ENCODE data around the gene OLIG2.

Gene OLIG2

DNA sequence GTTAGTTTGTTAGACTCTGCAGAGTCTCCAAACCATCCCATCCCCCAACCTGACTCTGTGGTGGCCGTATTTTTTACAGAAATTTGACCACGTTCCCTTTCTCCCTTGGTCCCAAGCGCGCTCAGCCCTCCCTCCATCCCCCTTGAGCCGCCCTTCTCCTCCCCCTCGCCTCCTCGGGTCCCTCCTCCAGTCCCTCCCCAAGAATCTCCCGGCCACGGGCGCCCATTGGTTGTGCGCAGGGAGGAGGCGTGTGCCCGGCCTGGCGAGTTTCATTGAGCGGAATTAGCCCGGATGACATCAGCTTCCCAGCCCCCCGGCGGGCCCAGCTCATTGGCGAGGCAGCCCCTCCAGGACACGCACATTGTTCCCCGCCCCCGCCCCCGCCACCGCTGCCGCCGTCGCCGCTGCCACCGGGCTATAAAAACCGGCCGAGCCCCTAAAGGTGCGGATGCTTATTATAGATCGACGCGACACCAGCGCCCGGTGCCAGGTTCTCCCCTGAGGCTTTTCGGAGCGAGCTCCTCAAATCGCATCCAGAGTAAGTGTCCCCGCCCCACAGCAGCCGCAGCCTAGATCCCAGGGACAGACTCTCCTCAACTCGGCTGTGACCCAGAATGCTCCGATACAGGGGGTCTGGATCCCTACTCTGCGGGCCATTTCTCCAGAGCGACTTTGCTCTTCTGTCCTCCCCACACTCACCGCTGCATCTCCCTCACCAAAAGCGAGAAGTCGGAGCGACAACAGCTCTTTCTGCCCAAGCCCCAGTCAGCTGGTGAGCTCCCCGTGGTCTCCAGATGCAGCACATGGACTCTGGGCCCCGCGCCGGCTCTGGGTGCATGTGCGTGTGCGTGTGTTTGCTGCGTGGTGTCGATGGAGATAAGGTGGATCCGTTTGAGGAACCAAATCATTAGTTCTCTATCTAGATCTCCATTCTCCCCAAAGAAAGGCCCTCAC is at the start of gene OLIG2:
Gene OLIG2, plus strand, starts transcription at position 447 of the 954 bp plus-strand sequence. CDS start 928 bp downstream, outside the sequence.
- DNase-seq: no peak

DNA sequence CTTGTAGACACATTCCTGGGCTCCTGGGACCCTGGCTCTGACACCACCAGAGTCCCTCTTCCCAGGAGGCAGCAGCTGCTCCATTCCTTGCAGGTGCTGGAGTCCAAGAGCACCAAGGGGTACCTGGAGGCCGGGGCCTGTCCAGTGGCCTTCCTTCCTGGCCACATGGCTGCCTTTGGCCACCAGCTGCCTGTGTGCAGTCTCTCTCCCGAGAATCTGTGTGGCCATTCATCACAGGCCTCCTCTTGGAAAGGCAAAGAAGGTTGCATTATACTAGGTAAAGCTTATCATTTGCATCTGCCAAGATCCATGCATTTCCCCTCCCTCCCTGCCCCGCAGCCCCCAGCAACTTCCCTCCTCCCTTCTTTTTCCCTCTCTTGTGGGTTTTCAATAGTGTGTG is 48.9 kb upstream of the OLIG2 start:
- no peak for DNase-seq

DNA sequence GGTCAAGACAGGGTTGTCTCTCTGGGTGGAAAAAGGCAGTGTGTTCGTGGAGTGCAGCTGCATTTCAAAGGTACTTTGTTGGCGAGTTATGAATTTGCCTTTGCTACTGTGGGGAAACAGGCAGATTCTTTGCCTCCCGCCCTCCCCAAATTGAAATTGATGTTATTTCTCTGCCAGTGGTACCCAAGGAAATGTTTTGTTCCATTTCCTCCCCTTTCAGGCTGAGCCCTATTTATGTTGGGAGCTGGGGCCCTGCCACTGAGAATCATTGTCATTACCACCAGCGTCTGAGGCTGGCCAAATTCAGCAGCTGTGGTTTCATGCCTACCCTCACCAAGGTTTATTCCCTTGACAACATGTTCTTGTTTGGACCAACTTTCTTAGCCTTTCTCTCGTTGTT is 48.5 kb upstream of the OLIG2 start:
- no peak for DNase-seq

DNA sequence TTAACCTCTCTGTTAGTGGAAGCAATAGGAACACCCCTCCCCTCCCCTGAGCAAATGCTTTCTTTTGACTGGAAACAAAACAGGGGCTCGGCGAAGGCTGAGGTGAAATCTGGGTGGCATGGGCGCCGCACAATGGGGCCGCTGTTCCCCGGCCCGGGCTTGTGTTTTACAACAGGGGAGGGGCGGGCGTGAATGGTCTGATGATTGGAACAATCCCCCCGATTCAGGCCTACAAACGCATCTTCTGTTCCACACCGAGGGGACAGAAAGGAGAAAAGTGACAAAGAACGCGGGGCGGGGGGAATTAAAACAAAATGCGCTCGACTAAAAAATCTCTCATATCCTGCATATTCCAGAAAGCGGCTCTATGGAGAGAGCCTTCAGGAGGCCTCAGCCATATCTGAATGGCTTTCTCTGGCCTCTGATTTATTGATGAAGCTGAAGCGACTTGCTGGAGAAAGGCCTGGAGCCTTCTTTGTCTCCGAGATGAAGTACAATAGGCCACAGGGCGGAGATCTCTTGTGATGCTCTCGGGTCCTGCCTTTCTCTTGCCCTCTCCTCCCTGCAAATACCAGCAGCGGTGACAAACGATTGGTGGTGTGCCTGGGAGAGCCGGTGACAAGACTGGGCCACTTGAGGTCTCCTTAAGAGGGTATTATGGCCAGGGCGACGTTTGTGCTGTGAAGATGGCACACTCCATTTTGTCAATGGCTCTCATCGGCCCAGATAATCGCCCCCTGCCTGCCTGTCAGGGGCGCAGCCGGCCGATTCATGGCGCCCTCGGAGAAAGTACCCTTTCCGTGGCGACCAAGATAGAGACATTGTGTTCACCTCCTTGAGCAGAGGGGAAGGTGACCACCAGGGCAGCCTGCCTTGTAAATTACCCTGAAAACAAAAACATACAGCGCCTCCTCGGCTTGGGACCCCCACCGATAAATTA is 47.1 kb upstream of the OLIG2 start:
- DNase-seq: no peak

DNA sequence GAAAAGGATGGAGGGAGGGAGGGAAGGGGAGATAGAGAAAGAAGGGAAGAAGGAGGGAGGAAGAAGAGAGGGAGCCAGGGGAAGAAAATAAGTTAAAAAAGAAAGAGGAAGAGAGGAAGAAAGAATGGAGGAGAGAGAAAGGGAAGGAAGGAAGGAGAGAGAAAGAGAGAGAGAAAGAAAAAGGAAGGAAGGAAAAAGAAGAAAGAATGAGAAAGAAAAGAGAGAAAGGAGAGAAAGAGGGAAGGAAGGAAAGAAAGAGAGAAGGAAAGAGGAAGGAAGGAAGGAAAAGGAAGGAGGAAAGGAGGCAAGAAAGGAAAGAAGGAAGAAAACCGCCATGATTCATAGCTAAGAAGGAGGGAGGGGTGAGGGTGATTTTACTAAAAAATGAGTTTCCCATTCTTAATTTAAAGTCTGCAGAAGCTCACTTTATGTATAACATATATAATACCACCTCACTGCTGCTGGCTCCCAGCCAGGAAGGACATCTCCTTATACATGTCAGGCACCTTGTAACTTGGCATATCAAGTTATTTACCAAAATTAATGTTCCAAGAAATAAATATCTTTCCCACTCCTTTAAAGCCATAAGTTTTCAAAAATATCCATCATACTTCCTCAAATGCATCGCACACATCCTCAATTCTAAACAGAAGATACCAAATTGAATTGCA is 46.0 kb upstream of the OLIG2 start:
- DNase-seq: no peak

DNA sequence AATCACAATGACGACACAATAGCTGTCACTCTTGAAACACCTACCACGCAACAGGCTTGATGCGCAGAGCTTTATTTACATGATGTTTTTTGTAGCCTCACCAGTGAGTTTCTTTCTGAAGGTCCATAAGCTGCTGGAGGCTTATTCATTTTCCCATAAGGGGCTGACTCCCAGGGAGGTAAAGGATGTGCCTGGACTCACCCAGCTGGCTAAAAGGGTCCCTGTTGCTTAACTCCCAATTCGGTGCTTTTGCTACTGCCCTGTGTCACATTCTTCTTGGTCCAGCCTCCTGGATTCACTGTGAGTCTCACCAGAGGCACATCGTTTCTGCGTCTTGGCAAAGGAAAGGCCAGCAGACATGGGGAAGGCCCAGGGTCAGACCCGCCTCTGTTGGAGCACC is 44.6 kb upstream of the OLIG2 start:
- DNase-seq: no peak

DNA sequence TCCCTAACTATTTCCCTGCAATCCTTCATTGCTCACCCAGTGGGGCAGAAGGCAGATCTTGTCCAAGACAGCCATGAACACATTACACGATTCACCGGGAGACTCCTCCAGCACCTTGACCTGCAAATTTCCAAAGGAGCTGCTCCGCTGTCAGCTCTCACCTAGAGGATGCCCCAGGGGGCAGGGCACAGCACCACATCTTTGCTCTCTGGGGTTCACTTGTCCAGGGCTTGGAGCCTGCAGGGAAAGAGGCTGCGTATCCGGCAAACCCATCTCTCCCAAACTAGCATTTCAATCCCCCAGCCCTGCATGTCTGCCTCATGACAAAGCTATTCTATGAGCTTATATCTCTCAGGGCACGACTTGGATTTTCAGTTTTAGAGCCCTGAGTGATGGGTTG is 35.1 kb upstream of the OLIG2 start:
- no peak for DNase-seq

DNA sequence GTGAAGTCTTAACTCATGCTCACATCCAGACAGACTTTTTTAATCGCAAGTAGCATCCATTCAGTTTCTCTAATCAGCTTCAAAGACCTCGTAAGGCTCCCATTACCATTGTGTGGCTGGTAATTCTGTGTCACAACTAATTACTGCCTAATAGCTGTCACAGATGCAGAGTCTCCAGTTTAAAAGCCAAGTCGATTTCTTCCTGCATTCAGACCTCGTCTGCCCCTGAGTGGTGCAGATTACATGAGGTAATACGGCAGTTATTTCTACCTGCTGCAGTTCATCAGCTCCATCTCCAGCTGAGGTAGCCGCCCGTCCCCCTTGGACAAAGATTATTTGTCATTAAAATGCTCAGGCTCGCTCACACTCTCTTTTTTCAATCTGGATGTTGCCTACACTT is 34.4 kb upstream of the OLIG2 start:
- DNase-seq: no peak

DNA sequence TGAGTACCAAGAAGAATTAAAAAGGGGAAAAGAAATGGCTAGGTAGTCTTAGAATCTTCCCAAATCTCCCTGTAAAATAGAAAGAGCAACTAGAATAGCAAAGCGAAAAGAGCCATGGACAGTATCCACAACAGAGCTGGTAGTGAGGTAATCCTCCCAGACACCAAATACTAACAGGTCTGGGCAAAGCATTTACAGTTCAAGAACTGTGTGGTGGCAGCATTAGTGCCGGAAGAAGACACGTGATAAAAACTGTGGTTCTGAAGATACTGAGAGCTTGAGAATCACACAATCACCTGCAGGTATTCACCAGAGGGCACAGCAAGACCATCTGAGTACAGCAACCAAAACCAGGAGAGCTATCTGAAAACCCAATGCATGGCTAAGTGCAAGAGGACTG is 31.8 kb upstream of the OLIG2 start:
- DNase-seq: no peak

DNA sequence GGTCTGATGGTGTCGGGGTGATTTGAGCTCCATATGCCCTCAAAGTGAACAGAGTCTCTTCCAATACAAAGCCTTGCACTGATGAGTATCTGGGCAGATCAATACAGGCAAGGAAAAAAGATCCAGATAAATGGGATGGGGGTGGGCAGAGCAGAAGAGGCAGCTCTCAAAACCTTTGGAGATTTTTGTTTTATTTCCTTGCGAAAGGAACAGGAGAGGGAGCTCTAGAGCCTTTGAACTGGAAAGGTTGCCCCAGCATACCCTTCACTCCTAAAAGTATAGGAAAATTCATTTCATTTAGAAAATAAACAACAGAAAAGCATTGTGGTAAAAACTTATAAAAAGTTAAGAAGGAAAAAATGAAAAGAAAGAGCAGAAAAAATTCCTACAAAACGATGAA is 31.4 kb upstream of the OLIG2 start:
- no peak for DNase-seq

DNA sequence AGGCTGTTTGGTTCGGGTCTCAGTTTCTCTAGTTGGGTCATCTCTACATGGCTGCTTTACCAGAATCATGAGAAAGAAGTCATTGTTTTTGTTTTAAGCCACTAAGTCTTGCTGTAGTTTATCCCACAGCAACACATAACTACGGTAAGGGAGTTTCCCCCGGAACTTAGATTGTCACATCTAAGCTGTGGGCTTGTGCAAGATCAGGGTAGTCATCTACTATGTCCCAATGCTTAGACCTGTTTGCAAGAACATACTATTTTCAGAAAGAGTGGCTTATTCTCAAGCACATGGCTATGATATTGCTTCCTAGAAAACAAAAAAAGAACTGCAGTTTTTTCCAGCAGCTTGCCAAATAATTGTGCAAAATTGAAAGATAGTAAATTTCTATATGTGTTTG is 18.0 kb upstream of the OLIG2 start:
- no peak for DNase-seq

DNA sequence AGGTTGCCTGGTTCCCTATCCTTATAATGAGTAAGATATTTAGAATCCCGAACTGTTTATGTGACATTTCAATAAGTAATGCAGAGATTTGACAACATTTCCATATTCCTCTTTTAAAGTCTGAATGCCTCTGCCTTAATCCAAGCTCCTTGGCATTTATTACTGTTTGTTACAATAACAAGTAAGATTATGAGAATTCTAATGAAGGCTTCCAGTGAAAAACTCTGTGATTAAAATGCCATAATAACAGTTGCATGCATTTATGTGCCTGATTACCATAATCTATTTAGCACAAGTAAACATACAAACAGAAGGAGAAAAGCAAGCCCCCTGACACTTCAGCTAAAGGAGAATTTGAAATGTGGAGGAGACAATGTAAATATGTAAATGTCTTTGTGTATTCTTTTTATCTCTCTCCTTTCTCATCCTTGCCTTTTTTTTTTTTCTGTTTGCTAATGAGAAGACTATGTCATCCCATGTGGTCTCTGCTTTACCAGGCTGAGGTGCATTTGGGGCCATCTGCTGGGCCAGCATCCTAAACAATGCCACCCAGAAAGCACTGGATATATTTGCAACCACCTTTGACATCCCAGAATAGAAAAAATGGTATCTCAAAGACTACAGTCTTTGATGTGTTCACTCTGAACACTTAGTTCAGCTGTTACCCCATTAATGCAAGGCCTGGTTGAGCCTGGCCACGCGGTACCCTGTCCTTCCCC is 17.2 kb upstream of the OLIG2 start:
- DNase-seq: no peak

DNA sequence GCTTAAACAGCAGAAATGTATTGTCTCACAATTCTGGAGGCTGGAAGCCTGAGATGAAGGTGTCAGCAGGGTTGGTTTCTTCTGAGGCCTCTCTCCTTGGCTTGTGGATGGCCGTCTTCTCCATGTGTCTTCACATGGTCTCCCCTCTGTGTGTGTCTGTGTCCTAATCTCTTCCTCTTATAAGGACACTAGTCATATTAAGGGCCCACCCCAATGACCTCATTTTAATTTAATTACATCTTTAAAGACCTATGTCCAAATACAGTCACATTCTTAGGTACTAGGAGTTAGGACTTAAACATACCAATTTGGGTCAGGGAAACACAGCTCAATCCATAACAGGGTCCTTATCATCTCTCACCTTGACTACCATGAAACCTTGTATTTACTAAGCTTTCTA is 14.8 kb upstream of the OLIG2 start:
- DNase-seq: no peak

DNA sequence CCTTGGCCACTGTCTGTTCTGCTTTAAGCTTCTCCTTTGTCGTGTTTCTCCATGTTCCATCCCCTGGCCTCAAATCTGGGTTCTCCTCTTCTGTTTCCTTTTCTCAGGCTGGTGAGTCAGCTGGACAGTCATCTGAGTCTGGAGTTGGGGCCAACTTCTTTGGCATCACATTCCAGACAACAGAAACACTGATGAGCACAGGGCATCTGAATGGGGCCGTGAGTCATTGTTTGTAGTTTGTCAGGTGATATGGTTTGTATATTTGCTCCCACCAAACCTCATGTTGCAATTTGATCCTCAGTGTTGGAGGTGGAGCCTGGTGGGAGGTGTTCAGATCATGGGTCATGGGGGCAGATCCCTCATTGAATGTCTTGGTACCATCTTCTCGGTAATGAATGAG is 14.3 kb upstream of the OLIG2 start:
- no peak for DNase-seq

DNA sequence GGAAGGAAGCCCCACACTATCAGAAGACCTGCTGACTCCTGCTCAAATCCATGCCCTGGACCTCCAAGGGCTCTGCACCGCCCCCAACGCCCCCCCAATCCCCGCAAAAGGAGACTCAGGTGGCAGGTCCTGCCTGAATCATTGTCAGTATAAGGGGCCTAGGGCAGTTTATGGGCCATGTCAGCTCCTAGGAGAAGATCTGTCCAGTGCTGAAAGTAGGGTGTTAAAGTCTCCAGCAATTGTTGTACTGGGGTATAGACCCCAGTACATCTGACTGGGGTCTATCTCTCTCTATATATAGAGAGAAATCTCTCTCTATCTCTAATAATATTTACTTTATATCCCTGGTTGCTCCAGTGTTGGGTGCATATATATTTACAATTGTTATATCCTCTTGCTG is 12.1 kb upstream of the OLIG2 start:
- DNase-seq: no peak

DNA sequence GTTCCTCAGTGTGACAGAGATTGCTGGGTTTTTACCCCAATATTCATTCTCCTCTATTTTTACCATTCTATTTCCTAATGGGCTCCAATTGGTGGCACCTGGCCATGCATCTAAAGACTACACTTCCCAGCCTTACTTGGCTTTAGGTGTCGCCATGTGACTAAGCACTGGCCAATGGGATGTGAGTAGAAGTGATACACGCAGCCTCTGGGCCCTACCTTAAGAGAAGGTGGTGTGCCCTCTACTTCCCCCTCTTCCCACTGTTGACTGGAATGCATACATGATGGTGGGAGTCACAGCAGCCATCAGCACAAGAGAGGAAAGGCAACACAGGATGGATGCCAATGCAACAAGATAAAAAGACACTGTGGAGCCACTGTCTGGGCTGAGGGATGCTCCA is 11.4 kb upstream of the OLIG2 start:
- DNase-seq: no peak

DNA sequence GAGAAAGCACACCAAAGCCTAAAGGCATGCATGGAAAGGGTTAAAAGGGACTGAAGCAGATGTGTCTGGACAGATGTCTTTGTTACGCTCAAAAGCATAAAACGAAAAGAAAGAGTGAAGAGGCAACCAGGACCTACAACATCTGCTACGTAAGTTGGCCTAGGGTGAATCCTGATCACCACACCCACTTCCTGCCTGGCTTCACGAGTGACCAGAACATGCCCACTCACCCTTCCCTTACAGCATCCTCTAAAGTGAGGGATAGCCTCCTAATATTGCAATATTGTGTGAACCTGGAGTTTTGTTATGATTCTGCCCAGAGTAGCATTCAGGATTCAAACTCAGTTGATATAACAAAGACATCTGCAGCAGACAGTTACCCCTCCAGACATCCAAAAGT is 10.6 kb upstream of the OLIG2 start:
- no peak for DNase-seq

DNA sequence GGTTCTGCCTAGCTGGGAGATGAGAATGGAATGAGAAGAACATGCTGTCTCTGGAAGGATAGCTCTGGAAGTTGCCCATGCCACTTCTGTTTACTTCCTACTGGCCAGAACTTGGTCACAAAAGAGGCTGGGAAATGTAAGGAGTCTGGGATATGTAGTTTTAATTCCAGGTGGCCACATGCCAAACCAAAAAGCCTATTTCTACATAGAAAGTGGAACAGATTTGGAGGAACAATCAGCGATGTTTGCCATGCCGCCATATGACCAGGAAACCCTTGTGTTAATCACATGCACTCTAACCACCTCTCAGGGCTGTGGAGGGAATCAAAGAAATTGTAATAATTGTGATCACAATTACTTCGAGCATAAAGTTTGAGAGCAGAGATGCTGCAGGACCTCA is 10.0 kb upstream of the OLIG2 start:
- DNase-seq: no peak

DNA sequence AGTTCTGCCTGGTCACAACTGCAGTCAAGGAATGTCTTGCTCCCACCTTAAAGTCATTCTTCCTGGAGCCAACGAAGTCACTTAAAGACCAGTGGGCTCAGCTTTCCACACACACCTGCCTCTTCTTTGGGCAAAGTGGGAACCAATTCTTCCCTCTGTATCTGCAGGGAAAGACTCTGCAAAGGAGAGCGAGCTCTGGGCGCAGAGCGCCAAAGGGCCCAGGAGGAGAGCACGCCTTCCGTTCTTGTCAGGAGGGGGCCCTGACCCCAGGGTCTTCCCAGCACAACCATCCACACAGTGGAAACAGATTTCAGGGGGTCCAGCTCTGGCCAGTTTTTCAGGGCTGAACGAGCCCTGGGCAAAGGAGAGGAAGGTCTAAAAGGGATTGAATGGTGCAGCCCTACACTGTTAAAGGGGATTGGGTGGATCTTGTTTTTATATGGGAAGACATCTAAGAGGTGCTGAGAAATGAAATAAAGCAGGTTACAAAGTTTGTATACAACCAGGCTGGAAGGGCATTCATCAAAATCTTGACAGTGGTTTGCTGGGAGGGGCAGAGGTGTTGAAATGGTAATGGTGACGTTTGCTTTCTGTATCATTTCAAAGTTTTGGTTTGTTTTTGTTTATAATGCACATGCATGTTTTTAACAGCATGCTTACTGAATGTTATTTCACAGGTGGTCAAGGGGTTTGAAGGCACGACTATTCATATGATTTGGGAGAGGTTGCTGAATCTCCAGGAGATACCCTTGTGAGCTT is 6.8 kb upstream of the OLIG2 start:
- DNase-seq: no peak

DNA sequence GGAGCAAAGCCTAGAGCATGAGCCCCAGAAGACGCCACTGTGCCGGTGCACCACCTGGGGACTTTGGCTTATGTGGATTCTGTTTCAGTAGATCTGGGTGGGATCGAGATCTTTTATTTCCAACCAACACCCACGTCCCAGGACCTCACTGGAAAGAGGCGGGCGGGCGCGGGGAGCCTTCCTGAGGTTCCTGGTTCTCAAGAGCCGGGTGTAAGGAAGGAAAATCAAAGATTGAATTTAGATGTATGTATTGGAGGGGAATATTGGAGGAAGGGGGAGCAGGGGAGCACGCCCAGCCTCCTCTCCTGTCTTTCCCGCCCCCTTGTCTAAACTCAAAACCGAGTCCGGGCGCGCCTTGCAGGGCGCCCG is 6.2 kb upstream of the OLIG2 start:
- DNase-seq: no peak

DNA sequence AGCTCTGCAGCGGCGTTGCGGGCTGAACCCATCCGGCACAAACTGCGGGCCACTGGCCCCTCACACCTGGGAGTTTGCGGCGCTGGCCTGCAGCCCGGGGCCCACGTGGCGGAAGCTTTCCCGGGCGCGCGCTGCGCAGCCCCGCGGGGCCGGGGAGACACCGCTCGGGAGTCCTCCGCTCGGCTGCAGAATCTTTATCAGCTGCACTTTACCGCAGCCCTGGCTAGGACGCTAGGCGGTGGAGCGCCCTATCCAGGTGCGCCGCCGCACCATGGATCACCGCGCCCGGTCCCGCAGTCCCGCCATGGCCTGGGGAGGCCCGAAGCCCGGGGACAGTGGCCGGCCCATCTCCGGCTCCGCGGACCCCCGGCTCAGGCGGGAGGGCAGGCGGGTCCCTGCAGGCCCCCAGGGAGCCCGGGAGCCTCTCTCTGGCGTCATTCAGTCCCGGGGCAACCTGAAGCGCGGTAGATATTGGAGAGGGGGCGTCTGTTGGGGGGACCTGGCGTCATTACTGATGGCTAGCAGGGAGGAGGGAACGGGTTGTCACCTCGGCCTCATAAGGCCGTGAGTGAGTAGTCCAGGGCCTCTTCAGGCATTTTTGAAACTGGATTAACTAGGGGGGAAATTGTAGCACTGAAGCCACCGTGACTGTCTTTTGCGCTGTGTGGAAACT is 5.7 kb upstream of the OLIG2 start:
- DNase-seq: no peak
